Stomach (tissue), 4 donors: ENCODE data around the gene LCE3A.

Experiments
- CTCF ChIP-seq, 7 experiments: fragments of 450-650 bp in 4 of 7; fragments of 200-600 bp in 3 of 7; sonication (generic) in 3 of 7; IDR thresholded peaks; one replicate each; pipeline ENCODE4 v1.5.1; 2016 to 2019; ENCODE audit warnings: antibody characterized with exemption in 7 of 7, control low read depth in 2 of 7, mild to moderate bottlenecking in 1 of 7
- EP300 ChIP-seq: sonication (generic); formaldehyde crosslinking; IDR thresholded peaks from one replicate; pipeline ENCODE4 v1.6.1; 2017; ENCODE audit warnings: antibody characterized with exemption
- POLR2A ChIP-seq, 4 donors: fragments of 450-650 bp; IDR thresholded peaks; one replicate each; pipeline ENCODE4 v1.6.1; 2016; ENCODE audit warnings: antibody characterized with exemption in 4 of 4, control low read depth in 2 of 4, mild to moderate bottlenecking in 1 of 4, moderate library complexity in 1 of 4

- TF ChIP-seq CTCF (IDR thresholded peaks at IDR 0.05) = no peak
- no peak for TF ChIP-seq POLR2A (IDR thresholded peaks at IDR 0.05)
- no peak for TF ChIP-seq EP300
Measured at GRCh38 chr1:152646656-152647055, 23.8 kb upstream of the LCE3A start.
